OCI-LY1 (cell line): ENCODE measurements around the gene DIPK1C.

Experiments used
- H2AFZ ChIP-seq: fragments of 200-600 bp; sonication (generic), shearing (Covaris generic); 2 replicates; pipeline ENCODE4 v1.6.0; 2014; ENCODE audit warnings: antibody characterized with exemption, mild to moderate bottlenecking, low read length
- H3F3A ChIP-seq: fragments of 200-600 bp; sonication (generic), shearing (Covaris generic); 2 replicates; pipeline ENCODE4 v1.6.0; 2014; ENCODE audit warnings: mild to moderate bottlenecking, antibody characterized with exemption, low read length, moderate library complexity; ENCODE audit not compliant: insufficient read depth
- H3K27ac ChIP-seq: fragments of 200-600 bp; sonication (generic); 2 replicates; pipeline ENCODE4 v1.5.1; 2014; ENCODE audit warnings: low read length, mixed run types, mild to moderate bottlenecking, low read depth; ENCODE audit not compliant: poor library complexity, severe bottlenecking
- H3K27me3 ChIP-seq: fragments of 200-600 bp; sonication (generic); 2 replicates; pipeline ENCODE4 v1.6.0; 2014; ENCODE audit warnings: antibody characterized with exemption, mild to moderate bottlenecking, low read length, moderate library complexity; ENCODE audit not compliant: insufficient read depth
- H3K36me3 ChIP-seq: fragments of 200-600 bp; sonication (generic); 2 replicates; pipeline ENCODE4 v1.6.1; 2014; ENCODE audit warnings: mild to moderate bottlenecking, antibody characterized with exemption, low read length, moderate library complexity, mixed read lengths; ENCODE audit not compliant: insufficient read depth
- H3K4me1 ChIP-seq: fragments of 200-600 bp; sonication (generic); 2 replicates; pipeline ENCODE4 v1.5.1; 2014; ENCODE audit warnings: mild to moderate bottlenecking, low read length, moderate library complexity; ENCODE audit not compliant: insufficient read depth, severe bottlenecking
- H3K4me2 ChIP-seq: fragments of 200-600 bp; sonication (generic), shearing (Covaris generic); 2 replicates; pipeline ENCODE4 v1.6.1; 2014; ENCODE audit warnings: low read length
- H3K4me3 ChIP-seq: fragments of 200-600 bp; sonication (generic); 2 replicates; pipeline ENCODE4 v1.5.1; 2014; ENCODE audit warnings: low read length, low read depth, mild to moderate bottlenecking, mixed read lengths; ENCODE audit not compliant: poor library complexity, severe bottlenecking
- H3K79me2 ChIP-seq: fragments of 200-600 bp; shearing (Covaris generic); 2 replicates; pipeline ENCODE4 v1.6.1; 2016; ENCODE audit warnings: mixed run types, low read length, mixed read lengths; ENCODE audit not compliant: insufficient read depth
- H3K9ac ChIP-seq: fragments of 200-600 bp; sonication (generic), shearing (Covaris generic); 2 replicates; pipeline ENCODE4 v1.6.1; 2014; ENCODE audit warnings: mild to moderate bottlenecking, low read length, mixed read lengths
- H3K9me2 ChIP-seq: fragments of 200-600 bp; sonication (generic), shearing (Covaris generic); 2 replicates; pipeline ENCODE4 v1.6.1; 2014; ENCODE audit warnings: low read depth, mild to moderate bottlenecking, low read length, mixed read lengths
- H3K9me3 ChIP-seq: fragments of 200-600 bp; shearing (Covaris generic); 2 replicates; pipeline ENCODE4 v1.6.1; 2014; ENCODE audit warnings: low read length, mixed read lengths
- H4K20me1 ChIP-seq: fragments of 200-600 bp; sonication (generic), shearing (Covaris generic); 2 replicates; pipeline ENCODE4 v1.6.0; 2016; ENCODE audit warnings: mild to moderate bottlenecking, low read length; ENCODE audit not compliant: insufficient read depth
- EZH2 ChIP-seq: fragments of 200-600 bp; sonication (generic), shearing (Covaris generic); IDR thresholded peaks from 2 replicates; pipeline ENCODE4 v1.8.0; 2017; ENCODE audit warnings: borderline replicate concordance, mixed run types, mild to moderate bottlenecking, antibody characterized with exemption, low read length, moderate library complexity, mixed read lengths
- TF ChIP-seq, protein P1 (sequence below): fragments of 200-600 bp; sonication (generic), shearing (Covaris generic); IDR thresholded peaks from 2 replicates; pipeline ENCODE4 v1.5.1; 2017; ENCODE audit warnings: mild to moderate bottlenecking, antibody characterized with exemption, low read length, moderate library complexity, mixed read lengths

DIPK1C gene

DNA sequence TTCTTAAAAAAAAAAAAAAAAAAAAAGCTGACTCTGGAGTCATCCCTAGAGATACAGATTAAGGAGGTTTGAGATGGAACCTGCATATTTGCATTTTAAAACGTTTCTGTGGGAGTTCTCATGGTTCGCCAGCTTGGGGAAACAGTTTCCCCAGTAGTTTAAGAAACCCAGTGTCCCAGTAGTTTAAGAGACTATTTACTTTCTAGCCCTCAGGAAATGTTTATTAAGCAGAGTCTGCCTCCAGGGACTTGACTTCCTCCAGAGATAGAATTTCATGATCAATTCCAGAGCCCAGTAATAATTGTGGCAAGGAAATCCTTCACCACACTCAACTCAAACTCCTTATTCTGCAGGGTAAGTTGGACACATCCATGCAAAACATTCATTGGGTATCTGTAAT, 39.1 kb downstream of the DIPK1C start:
- no peaks in the 10 kb centered on the region for H3K36me3 ChIP-seq
- no peaks in the 10 kb centered on the region for H3K9me2 ChIP-seq
- no peaks in the 10 kb centered on the region; the same call in 1 of the 2 replicates for H3K27me3 ChIP-seq
- H2AFZ ChIP-seq = no peak overlapping the region
- no peaks in the 10 kb centered on the region for H4K20me1 ChIP-seq
- no peaks in the 10 kb centered on the region for H3K4me1 ChIP-seq
- no peak overlapping the region for H3K4me3 ChIP-seq
- H3K4me2 ChIP-seq = no peak overlapping the region
- no peaks in the 10 kb centered on the region for H3F3A ChIP-seq
- TF ChIP-seq EZH2 = no peak
- TF ChIP-seq, protein P1, sequence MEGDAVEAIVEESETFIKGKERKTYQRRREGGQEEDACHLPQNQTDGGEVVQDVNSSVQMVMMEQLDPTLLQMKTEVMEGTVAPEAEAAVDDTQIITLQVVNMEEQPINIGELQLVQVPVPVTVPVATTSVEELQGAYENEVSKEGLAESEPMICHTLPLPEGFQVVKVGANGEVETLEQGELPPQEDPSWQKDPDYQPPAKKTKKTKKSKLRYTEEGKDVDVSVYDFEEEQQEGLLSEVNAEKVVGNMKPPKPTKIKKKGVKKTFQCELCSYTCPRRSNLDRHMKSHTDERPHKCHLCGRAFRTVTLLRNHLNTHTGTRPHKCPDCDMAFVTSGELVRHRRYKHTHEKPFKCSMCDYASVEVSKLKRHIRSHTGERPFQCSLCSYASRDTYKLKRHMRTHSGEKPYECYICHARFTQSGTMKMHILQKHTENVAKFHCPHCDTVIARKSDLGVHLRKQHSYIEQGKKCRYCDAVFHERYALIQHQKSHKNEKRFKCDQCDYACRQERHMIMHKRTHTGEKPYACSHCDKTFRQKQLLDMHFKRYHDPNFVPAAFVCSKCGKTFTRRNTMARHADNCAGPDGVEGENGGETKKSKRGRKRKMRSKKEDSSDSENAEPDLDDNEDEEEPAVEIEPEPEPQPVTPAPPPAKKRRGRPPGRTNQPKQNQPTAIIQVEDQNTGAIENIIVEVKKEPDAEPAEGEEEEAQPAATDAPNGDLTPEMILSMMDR = no peak
- no peaks in the 10 kb centered on the region for H3K9me3 ChIP-seq
- no peak overlapping the region for H3K27ac ChIP-seq
- H3K9ac ChIP-seq = no peak overlapping the region
- no peaks in the 10 kb centered on the region for H3K79me2 ChIP-seq

DNA sequence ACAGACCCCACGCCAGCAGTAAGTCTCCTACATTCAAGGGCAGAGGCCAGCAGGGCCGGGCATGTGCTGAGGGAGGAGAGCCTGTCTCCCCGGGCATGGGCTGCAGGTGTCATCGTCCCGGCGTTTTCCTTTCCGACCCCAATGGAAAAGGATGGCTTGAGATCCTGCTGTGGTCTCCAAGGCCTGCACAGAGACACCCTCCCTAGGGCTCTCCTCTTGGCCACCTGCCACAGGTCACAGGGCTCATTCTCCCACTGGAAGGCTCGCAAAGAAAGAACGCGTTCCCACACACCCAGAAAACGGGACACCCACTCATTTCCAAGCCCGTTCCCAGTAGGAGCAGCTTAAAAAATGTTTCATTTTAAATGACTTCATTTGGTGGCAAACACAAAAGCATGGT, 41.0 kb downstream of the DIPK1C start:
- H3K4me1 ChIP-seq = no peaks in the 10 kb centered on the region
- no peak overlapping the region for H3K27ac ChIP-seq
- H3K9me2 ChIP-seq = no peaks in the 10 kb centered on the region
- no peak overlapping the region for H3K4me3 ChIP-seq
- H3K79me2 ChIP-seq = no peaks in the 10 kb centered on the region
- no peaks in the 10 kb centered on the region for H4K20me1 ChIP-seq
- no peak overlapping the region for H2AFZ ChIP-seq
- H3K36me3 ChIP-seq = no peaks in the 10 kb centered on the region
- no peaks in the 10 kb centered on the region for H3K9me3 ChIP-seq
- no peaks in the 10 kb centered on the region for H3F3A ChIP-seq
- H3K27me3 ChIP-seq = no peaks in the 10 kb centered on the region; the same call in 1 of the 2 replicates
- H3K9ac ChIP-seq = no peak overlapping the region
- no peak overlapping the region for H3K4me2 ChIP-seq
- TF ChIP-seq, protein P1 = no peak
- TF ChIP-seq EZH2 = no peak

DNA sequence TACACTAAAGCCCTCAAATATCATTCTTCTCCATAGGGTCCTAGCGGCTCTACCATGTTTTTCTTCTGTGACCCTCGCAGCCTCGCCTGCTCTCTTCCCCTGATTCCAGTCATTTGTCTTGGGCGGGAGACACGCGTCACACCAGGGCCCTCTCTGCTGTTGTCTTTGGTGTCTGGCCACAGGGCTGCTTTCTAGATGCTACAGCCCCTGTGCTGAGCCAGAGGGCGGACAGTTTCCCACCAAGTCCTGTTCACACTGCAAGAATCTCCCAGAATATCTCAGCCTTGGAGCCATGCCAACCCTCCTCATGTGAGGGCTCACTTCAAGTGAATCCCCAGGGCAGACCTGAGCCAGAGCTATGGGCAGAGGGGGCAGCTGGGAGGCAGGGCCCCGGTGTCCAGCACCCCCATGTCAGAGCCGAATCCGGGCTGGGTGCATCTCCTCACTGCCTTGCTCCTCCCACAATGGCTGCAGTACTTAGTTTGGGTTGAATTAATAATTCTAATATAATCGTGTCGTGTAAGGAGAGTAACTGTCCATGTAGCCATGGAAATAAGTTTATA, 42.1 kb downstream of the DIPK1C start:
- no peak overlapping the region for H3K27ac ChIP-seq
- no peaks in the 10 kb centered on the region for H3K36me3 ChIP-seq
- no peaks in the 10 kb centered on the region for H3K79me2 ChIP-seq
- H3K9me3 ChIP-seq = no peaks in the 10 kb centered on the region
- H3K4me3 ChIP-seq = no peak overlapping the region
- no peaks in the 10 kb centered on the region for H4K20me1 ChIP-seq
- no peak overlapping the region for H3K4me2 ChIP-seq
- no peaks in the 10 kb centered on the region for H3K9me2 ChIP-seq
- TF ChIP-seq, protein P1 = no peak
- no peak for TF ChIP-seq EZH2
- H3F3A ChIP-seq = no peaks in the 10 kb centered on the region
- no peak overlapping the region for H3K9ac ChIP-seq
- no peak overlapping the region for H2AFZ ChIP-seq
- no peaks in the 10 kb centered on the region for H3K4me1 ChIP-seq
- H3K27me3 ChIP-seq = no peaks in the 10 kb centered on the region; the same call in 1 of the 2 replicates
